Colonic mucosa (tissue), 4 donors: ENCODE results near the gene LRRC8A. TPM values are rescaled to one million over a fixed set of nuclear protein-coding genes. Genes with fewer than 3 reads are reported as not detected.

Experiments used
- DNase-seq: peaks from one replicate; pipeline ENCODE4 v3.0.0-alpha.2; 2020
- H3K27ac ChIP-seq: fragments of 200-600 bp; one replicate; pipeline ENCODE4 v1.8.0; 2021
- H3K27me3 ChIP-seq: fragments of 200-600 bp; one replicate; pipeline ENCODE4 v1.8.0; 2021
- H3K36me3 ChIP-seq: fragments of 200-600 bp; one replicate; pipeline ENCODE4 v1.8.0; 2021
- H3K4me1 ChIP-seq: fragments of 200-600 bp; one replicate; pipeline ENCODE4 v1.8.0; 2021; ENCODE audit warnings: mild to moderate bottlenecking
- H3K4me3 ChIP-seq: fragments of 200-600 bp; one replicate; pipeline ENCODE4 v1.8.0; 2021
- H3K9ac ChIP-seq, 2 donors: one replicate each; pipeline ENCODE4 v1.7.0; 2013; ENCODE audit warnings: control low read depth in 2 of 2, low read depth in 2 of 2, low read length in 2 of 2
- H3K9me3 ChIP-seq: fragments of 200-600 bp; one replicate; pipeline ENCODE4 v1.8.0; 2021
- intact Hi-C: fragments of 100-400 bp; cut with DNase I; formaldehyde crosslinking; loops from one replicate; pipeline ENCODE4 v1.14.1; 2022
- total RNA-seq, 2 donors: library from RNA; stranded (reverse); fragmentation: NEBNext Ultra II Directional in 1 of 2; extraction: Animal tissue kit (Norgen Biotek cat#: 25700) in 1 of 2; gene quantifications; one replicate each; pipeline ENCODE4 v1.2.1, GENCODE V29; 2021
- TF ChIP-seq, protein P1 (sequence below): fragments of 200-600 bp; IDR thresholded peaks from one replicate; pipeline ENCODE4 v1.8.0; 2022; ENCODE audit warnings: antibody characterized with exemption, mild to moderate bottlenecking
- donor health status: healthy.
- donor health status: DM: no; HTN: no; CAD: no.
- donor health status: DM: no; HTN: no; CAD: no.

Gene LRRC8A
- total RNA-seq, 2 donors from 2014 or later, result 26.5 to 31.5 TPM

DNA sequence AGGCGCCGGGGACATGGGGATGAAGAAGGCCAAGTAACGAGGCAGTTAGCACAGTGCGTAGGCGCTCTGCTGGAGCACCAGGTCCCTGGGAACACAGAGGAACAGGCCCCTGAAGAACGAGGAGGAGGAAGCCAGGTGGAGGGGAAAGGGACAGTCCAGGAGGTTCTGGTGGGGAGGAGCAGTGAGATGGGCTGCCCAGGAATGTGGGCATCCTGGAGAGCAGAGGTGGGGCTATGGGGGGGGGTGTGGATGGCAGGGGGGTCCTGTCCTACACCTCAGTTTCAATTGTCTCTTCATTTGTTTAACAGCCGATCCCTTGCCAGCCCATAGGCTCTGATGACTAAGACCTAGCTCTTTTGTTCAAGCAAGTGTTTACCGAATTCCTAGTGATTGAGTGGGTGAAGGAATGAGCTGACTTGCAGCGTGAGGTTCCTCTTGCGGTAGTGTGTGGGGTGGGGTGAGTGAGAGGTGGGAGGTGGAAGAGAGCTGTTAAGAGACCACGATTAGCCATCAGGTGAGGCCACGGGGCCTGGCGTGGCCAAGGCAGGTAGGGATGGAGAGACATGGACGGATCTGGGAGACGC lies 30.4 kb downstream of the LRRC8A start:
- TF ChIP-seq, protein P1, sequence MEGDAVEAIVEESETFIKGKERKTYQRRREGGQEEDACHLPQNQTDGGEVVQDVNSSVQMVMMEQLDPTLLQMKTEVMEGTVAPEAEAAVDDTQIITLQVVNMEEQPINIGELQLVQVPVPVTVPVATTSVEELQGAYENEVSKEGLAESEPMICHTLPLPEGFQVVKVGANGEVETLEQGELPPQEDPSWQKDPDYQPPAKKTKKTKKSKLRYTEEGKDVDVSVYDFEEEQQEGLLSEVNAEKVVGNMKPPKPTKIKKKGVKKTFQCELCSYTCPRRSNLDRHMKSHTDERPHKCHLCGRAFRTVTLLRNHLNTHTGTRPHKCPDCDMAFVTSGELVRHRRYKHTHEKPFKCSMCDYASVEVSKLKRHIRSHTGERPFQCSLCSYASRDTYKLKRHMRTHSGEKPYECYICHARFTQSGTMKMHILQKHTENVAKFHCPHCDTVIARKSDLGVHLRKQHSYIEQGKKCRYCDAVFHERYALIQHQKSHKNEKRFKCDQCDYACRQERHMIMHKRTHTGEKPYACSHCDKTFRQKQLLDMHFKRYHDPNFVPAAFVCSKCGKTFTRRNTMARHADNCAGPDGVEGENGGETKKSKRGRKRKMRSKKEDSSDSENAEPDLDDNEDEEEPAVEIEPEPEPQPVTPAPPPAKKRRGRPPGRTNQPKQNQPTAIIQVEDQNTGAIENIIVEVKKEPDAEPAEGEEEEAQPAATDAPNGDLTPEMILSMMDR, result no peak
- no peaks in the 10 kb centered on the region for H3K27me3 ChIP-seq
- H3K9me3 ChIP-seq, result no peaks in the 10 kb centered on the region
- H3K36me3 ChIP-seq, result peaks cover 19% of the 10 kb centered on the region
- H3K4me3 ChIP-seq, result no peak overlapping the region
- intact Hi-C loops, result no loop called here
- H3K27ac ChIP-seq, result peak overlapping the region; percentile 41
- DNase-seq, result no peak
- H3K4me1 ChIP-seq, result peaks cover 7% of the 10 kb centered on the region
- no peak overlapping the region for H3K9ac ChIP-seq

DNA sequence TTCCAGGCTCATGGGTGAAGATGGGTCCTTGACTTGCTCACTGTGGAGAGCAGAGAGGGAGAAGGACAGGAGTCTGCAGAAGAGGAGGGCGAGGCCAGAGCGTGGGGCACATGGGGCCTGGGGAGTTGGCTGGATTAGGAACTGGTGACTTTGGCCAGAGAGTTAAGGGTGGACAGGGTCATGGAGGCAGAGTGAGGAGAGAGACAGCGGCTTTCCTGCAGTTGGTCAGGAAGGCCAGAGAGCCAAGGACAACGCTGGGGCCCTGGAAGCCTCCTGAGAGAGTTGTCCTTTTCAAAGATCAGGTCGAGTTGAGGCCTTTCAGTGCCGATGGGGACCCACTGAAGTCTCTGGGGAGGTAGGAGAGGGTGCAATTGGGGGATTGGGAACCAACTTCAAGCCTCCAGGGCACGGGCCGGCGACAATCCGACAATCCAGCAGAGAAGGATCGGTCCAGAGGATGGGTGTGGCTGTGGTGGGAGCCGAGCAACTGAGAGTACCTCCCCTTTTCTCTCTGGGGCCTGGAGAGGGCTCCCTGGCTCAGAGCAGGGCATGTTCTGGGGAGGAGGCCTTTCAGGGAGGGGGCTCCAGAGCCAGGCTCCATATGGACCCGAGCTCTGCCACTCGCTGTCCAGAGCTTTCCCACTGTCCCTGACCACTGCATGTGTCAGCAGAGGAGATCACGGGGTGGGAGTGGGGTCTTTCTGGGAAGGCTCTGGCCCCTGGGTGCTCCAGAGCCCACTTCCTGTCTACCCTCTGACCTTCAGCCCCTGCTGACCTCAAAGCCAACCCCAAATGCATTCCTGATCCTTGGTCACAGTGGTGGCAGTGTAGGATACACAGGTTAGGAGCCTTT lies 31.3 kb downstream of the LRRC8A start:
- Histone ChIP-seq H3K36me3 (peaks cover 15% of the 10 kb centered on the region), H3K27me3 (no peaks in the 10 kb centered on the region), H3K4me1 (peaks cover 7% of the 10 kb centered on the region), H3K27ac (peak overlapping the region; percentile 4), H3K4me3 (no peak overlapping the region), H3K9ac (peak overlapping the region in 1 of 2 donors; percentile 19), H3K9me3 (no peaks in the 10 kb centered on the region)
- TF ChIP-seq, protein P1, result no peak
- DNase-seq, result no peak
- intact Hi-C loops, result no loop called here

DNA sequence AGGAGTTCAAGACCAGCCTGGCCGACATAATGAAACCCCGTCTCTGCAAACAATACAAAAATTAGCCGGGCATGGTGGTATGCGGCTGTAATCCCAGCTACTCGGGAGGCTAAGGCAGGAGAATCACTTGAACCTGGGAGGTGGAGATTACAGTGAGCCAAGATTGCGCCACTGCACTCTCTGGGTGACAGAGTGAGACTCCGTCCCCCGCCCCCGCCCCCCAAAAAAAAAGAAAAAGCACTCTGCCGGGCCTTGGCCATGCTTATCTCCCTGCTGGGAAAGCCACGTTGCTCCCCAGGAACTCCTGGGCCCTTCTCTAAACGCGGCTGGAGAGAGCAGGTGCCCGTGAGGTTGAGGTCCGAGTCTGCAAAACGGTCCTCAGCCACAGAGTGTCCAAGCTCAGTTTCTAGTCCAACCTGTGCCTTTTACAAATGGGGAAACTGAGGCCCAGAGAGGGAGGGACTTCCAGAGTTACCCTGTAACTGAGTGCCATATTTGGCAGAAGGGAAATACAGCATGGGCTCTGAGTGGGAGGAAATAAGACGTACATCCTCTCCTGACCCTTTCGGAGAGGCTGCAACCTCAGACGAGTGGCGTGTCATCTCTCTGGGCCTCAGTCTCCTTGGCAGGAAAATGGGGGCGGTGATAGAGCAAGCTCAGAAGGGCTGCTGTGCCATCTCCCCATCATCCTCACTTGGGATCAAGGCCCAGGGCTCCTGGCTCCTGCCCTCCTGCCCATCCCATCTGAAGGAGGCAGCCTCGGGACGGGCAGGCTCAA lies 32.3 kb downstream of the LRRC8A start:
- Histone ChIP-seq H3K4me3 (no peak overlapping the region), H3K36me3 (peaks cover 7% of the 10 kb centered on the region), H3K9ac (no peak overlapping the region), H3K27ac (peak overlapping the region; percentile 4), H3K9me3 (no peaks in the 10 kb centered on the region), H3K4me1 (peaks cover 7% of the 10 kb centered on the region), H3K27me3 (no peaks in the 10 kb centered on the region)
- DNase-seq, result no peak
- intact Hi-C loops, result no loop called here
- TF ChIP-seq, protein P1, result no peak

DNA sequence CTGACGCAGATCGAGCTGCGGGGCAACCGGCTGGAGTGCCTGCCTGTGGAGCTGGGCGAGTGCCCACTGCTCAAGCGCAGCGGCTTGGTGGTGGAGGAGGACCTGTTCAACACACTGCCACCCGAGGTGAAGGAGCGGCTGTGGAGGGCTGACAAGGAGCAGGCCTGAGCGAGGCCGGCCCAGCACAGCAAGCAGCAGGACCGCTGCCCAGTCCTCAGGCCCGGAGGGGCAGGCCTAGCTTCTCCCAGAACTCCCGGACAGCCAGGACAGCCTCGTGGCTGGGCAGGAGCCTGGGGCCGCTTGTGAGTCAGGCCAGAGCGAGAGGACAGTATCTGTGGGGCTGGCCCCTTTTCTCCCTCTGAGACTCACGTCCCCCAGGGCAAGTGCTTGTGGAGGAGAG lies 34.3 kb downstream of the LRRC8A start:
- Histone ChIP-seq H3K9me3 (no peaks in the 10 kb centered on the region), H3K27me3 (no peaks in the 10 kb centered on the region), H3K36me3 (no peaks in the 10 kb centered on the region), H3K27ac (peak overlapping the region; percentile 50), H3K9ac (peak overlapping the region in 1 of 2 donors; percentile 43), H3K4me3 (no peak overlapping the region), H3K4me1 (peaks cover 7% of the 10 kb centered on the region)
- TF ChIP-seq, protein P1, result no peak
- no peak for DNase-seq
- intact Hi-C loops, result no loop called here

DNA sequence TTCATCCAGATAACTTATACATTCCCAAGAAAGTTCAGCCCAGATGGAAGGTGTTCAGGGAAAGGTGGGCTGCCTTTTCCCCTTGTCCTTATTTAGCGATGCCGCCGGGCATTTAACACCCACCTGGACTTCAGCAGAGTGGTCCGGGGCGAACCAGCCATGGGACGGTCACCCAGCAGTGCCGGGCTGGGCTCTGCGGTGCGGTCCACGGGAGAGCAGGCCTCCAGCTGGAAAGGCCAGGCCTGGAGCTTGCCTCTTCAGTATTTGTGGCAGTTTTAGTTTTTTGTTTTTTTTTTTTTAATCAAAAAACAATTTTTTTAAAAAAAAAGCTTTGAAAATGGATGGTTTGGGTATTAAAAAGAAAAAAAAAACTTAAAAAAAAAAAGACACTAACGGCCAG lies 34.8 kb downstream of the LRRC8A start:
- peak overlapping the region in 1 of 2 donors; percentile 43 for H3K9ac ChIP-seq
- no peaks in the 10 kb centered on the region for H3K36me3 ChIP-seq
- H3K27me3 ChIP-seq, result no peaks in the 10 kb centered on the region
- H3K9me3 ChIP-seq, result no peaks in the 10 kb centered on the region
- H3K4me1 ChIP-seq, result peaks cover 7% of the 10 kb centered on the region
- H3K27ac ChIP-seq, result peak overlapping the region; percentile 50
- no peak overlapping the region for H3K4me3 ChIP-seq
- no peak for DNase-seq
- TF ChIP-seq, protein P1, result no peak
- intact Hi-C loops, result no loop called here
